Skeletal muscle tissue (tissue), 4 donors: Measurements from ENCODE around the gene B3GNT5. TPM values are rescaled to one million over a fixed set of nuclear protein-coding genes. Genes with fewer than 3 reads are reported as not detected.
"Not testable (repeated sequence)": the region's sequence is repeated elsewhere in the genome, so short reads cannot be mapped to it uniquely, and the experiment has no call there.

ENCODE experiments used
- H3K27ac ChIP-seq: one replicate; pipeline ENCODE4 v1.7.0; 2013; ENCODE audit warnings: mild to moderate bottlenecking, low read depth, low read length, inconsistent platforms
- H3K27me3 ChIP-seq, 3 donors: one replicate each; pipeline ENCODE4 v1.7.0; 2013; ENCODE audit warnings: low read length in 3 of 3; ENCODE audit not compliant: control insufficient read depth in 3 of 3, insufficient read depth in 3 of 3
- H3K36me3 ChIP-seq, 3 donors: one replicate each; pipeline ENCODE4 v1.7.0; 2013; ENCODE audit warnings: low read length in 3 of 3; ENCODE audit not compliant: control insufficient read depth in 3 of 3, insufficient read depth in 3 of 3
- H3K4me1 ChIP-seq, 3 donors: one replicate each; pipeline ENCODE4 v1.7.0; 2013; ENCODE audit warnings: low read length in 3 of 3, mild to moderate bottlenecking in 3 of 3; ENCODE audit not compliant: control insufficient read depth in 3 of 3, insufficient read depth in 3 of 3
- H3K4me3 ChIP-seq, 3 donors: one replicate each; pipeline ENCODE4 v1.7.0; 2013; ENCODE audit warnings: low read length in 3 of 3
- H3K9ac ChIP-seq, 3 donors: one replicate each; pipeline ENCODE4 v1.7.0; 2013; ENCODE audit warnings: low read length in 3 of 3, mild to moderate bottlenecking in 3 of 3, moderate library complexity in 2 of 3, low read depth in 1 of 3
- H3K9me3 ChIP-seq, 3 donors: one replicate each; pipeline ENCODE4 v1.7.0; 2013; ENCODE audit warnings: low read length in 3 of 3; ENCODE audit not compliant: control insufficient read depth in 3 of 3
- total RNA-seq: library from RNA; depleted of rRNA; stranded (reverse); fragments of >200 nt; gene quantifications from one replicate; pipeline ENCODE4 v1.2.3, GENCODE V29; 2014
- donor health status: Osteomylitis.

Gene B3GNT5
- total RNA-seq, 1 donor from 2014 or later = 4.2 TPM

GRCh38 chr3:183229178-183229577, 23.9 kb upstream of the B3GNT5 start:
- no peak overlapping the region for H3K27ac ChIP-seq
- no peak overlapping the region for H3K4me3 ChIP-seq
- H3K36me3 ChIP-seq = peaks cover 0 to 2% (median 0%) of the 10 kb centered on the region in 3 donors
- H3K4me1 ChIP-seq = no peaks in the 10 kb centered on the region
- no peak overlapping the region for H3K9ac ChIP-seq
- H3K27me3 ChIP-seq = no peaks in the 10 kb centered on the region
- no peaks in the 10 kb centered on the region for H3K9me3 ChIP-seq

GRCh38 chr3:183230251-183230650, 22.8 kb upstream of the B3GNT5 start:
- H3K27me3 ChIP-seq, H3K4me1 ChIP-seq, H3K4me3 ChIP-seq, H3K9ac ChIP-seq, H3K27ac ChIP-seq, H3K9me3 ChIP-seq, H3K36me3 ChIP-seq: not testable (repeated sequence)

- no peaks in the 10 kb centered on the region for H3K9me3 ChIP-seq
- no peaks in the 10 kb centered on the region for H3K27me3 ChIP-seq
- H3K4me1 ChIP-seq = no peaks in the 10 kb centered on the region
- no peak overlapping the region for H3K27ac ChIP-seq
- H3K9ac ChIP-seq = no peak overlapping the region
- H3K4me3 ChIP-seq = no peak overlapping the region
- H3K36me3 ChIP-seq = peaks cover 0 to 2% (median 0%) of the 10 kb centered on the region in 3 donors
Measured at GRCh38 chr3:183230826-183231225, 22.2 kb upstream of the B3GNT5 start.

DNA sequence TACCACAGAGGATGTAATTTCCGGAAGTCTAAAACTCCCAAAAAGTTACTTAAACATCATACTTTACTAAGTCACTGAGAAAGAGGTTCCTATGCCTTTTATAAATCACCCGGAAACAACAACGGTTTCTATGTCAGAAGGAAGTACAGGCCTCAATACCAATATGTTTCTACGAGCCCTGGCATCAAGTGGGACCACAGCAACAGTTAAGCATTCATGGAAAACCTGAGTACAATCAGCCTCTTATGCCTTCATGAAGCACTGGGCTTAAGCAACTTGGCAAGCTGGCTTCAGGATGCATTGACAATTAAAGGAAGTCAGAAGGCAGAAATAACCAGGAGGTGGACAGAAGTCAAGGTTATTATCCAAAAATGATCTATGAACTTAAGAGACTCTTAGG, 19.1 kb upstream of the B3GNT5 start:
- Histone ChIP-seq H3K4me1 (no peaks in the 10 kb centered on the region), H3K4me3 (no peak overlapping the region), H3K27ac (no peak overlapping the region), H3K9ac (no peak overlapping the region), H3K27me3 (no peaks in the 10 kb centered on the region), H3K9me3 (no peaks in the 10 kb centered on the region), H3K36me3 (no peaks in the 10 kb centered on the region)

DNA sequence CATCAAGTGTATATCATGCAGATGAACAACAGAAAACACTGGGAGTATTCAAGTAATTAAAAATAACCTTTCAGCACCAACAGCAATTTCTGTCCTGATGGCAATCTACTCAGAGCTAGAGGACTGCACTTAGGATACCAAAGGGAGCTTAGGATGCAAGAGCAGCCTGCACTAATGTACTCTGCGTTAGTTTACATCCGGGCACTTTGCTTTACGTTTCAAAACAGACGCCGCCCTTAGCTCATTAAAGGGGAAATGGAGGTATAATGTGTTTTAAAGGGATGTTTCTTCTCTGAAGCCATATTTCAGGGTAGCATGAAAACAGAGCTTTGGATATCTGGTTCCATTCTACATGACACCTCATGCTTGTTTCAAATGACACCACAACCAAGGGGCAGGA, 14.0 kb upstream of the B3GNT5 start:
- Histone ChIP-seq H3K36me3 (no peaks in the 10 kb centered on the region), H3K4me3 (no peak overlapping the region), H3K9me3 (peaks cover 0 to 3% (median 3%) of the 10 kb centered on the region in 3 donors), H3K4me1 (no peaks in the 10 kb centered on the region), H3K9ac (no peak overlapping the region), H3K27ac (no peak overlapping the region), H3K27me3 (no peaks in the 10 kb centered on the region)

- peaks cover 0 to 3% (median 0%) of the 10 kb centered on the region in 3 donors for H3K4me1 ChIP-seq
- no peaks in the 10 kb centered on the region for H3K27me3 ChIP-seq
- no peaks in the 10 kb centered on the region for H3K36me3 ChIP-seq
- H3K9ac ChIP-seq = no peak overlapping the region
- H3K27ac ChIP-seq = no peak overlapping the region
- no peak overlapping the region for H3K4me3 ChIP-seq
- H3K9me3 ChIP-seq = peaks cover 0 to 3% (median 3%) of the 10 kb centered on the region in 3 donors
Measured at GRCh38 chr3:183242431-183242830, 10.6 kb upstream of the B3GNT5 start.

GRCh38 chr3:183244219-183244618, 8.8 kb upstream of the B3GNT5 start:
- Histone ChIP-seq H3K9me3 (peaks cover 0 to 3% (median 3%) of the 10 kb centered on the region in 3 donors), H3K4me3 (no peak overlapping the region), H3K4me1 (peaks cover 0 to 3% (median 0%) of the 10 kb centered on the region in 3 donors), H3K9ac (no peak overlapping the region), H3K27ac (no peak overlapping the region), H3K36me3 (no peaks in the 10 kb centered on the region), H3K27me3 (no peaks in the 10 kb centered on the region)

DNA sequence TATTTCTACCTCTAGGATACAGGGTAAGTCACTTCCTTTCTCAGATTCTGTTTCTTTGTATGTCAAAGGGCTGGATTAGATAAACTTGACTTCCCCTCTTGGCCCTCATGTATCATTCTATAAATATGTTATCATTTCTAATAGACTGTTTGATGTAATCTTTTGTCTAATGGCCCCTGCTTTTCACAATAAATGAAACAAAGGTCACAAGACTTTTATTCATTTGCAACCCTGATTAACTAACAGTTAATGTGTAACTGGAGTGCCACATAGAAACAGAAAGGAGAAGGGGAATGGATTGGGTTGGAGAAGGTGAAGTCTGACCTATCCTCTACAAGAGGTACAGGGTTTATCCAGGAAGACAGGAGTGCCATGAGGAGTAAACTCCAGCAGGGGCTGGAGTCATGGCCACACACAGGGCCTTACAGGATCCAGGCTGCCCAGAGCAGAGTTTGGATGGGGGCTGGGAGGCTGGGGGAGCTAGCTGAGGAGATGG, 8.0 kb upstream of the B3GNT5 start:
- Histone ChIP-seq H3K4me3 (no peak overlapping the region), H3K4me1 (peaks cover 0 to 3% (median 0%) of the 10 kb centered on the region in 3 donors), H3K36me3 (no peaks in the 10 kb centered on the region), H3K27ac (no peak overlapping the region), H3K9me3 (peaks cover 0 to 3% (median 3%) of the 10 kb centered on the region in 3 donors), H3K9ac (no peak overlapping the region), H3K27me3 (no peaks in the 10 kb centered on the region)

DNA sequence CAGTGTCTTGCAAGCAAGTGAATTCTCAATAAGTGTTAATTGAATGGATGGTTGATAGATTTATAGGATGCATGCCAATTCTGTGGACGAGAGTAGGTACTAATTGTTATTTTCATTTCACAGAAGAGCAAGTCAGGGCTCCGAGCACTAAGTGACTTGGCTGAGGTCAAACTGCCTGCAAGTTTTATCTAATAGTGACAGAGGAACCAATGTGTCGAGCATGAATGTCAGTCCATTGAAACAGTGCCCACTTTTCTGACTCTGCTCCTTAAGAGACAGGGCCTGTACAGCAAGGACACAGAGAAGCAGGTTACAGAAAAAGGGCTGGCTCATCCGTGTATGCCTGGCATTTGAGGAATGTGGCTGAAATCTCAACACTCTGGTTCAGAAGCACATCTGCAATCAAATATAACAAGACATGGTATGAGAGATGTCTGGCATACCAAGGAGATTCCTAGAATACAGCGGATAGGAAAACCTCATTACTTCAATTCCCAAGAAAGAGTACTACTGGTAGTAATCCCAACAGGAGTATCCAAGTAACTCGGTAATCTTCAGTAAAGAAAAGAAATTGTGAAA, 6.0 kb upstream of the B3GNT5 start:
- no peaks in the 10 kb centered on the region for H3K27me3 ChIP-seq
- no peak overlapping the region for H3K9ac ChIP-seq
- no peak overlapping the region for H3K4me3 ChIP-seq
- H3K36me3 ChIP-seq = no peaks in the 10 kb centered on the region
- H3K9me3 ChIP-seq = peaks cover 0 to 3% (median 3%) of the 10 kb centered on the region in 3 donors
- H3K4me1 ChIP-seq = peaks cover 0 to 3% (median 0%) of the 10 kb centered on the region in 3 donors
- no peak overlapping the region for H3K27ac ChIP-seq

GRCh38 chr3:183249006-183249718, 3.9 kb upstream of the B3GNT5 start:
- no peak overlapping the region for H3K4me3 ChIP-seq
- H3K9ac ChIP-seq = no peak overlapping the region
- H3K27me3 ChIP-seq = no peaks in the 10 kb centered on the region
- H3K27ac ChIP-seq = no peak overlapping the region
- no peaks in the 10 kb centered on the region for H3K9me3 ChIP-seq
- H3K4me1 ChIP-seq = peaks cover 0 to 7% (median 6%) of the 10 kb centered on the region in 3 donors
- no peaks in the 10 kb centered on the region for H3K36me3 ChIP-seq
